Body of pancreas (tissue), 4 donors: ENCODE results near the gene ATRN. TPM values are rescaled to one million over a fixed set of nuclear protein-coding genes. Genes with fewer than 3 reads are reported as not detected.

ENCODE experiments used
- ATAC-seq: fragments of 150-250 bp; one replicate; pipeline ENCODE4 v1.9.1; 2016
- DNase-seq, 4 donors: peaks; one replicate each; pipeline ENCODE4 v3.0.0-alpha.2; 2019
- H3K27ac ChIP-seq, 4 donors: fragments of 200-600 bp; sonication (generic); 1 replicate in 3 of 4; 2 replicates in 1 of 4; pipeline versions ENCODE4 v1.5.1 to v1.6.1; 2016 to 2019; ENCODE audit warnings: mild to moderate bottlenecking in 1 of 4, mixed read lengths in 1 of 4, moderate library complexity in 1 of 4
- H3K27me3 ChIP-seq, 2 donors: fragments of 200-600 bp; sonication (generic); one replicate each; pipeline ENCODE4 v1.6.0; 2016; ENCODE audit warnings: mild to moderate bottlenecking in 1 of 2
- H3K36me3 ChIP-seq, 2 donors: fragments of 200-600 bp; sonication (generic); replicated peaks in 1 of 2; 2 replicates each; pipeline ENCODE4 v1.5.1; 2016; ENCODE audit warnings: low read depth in 2 of 2; ENCODE audit not compliant: insufficient read depth in 1 of 2
- H3K4me1 ChIP-seq: fragments of 200-600 bp; sonication (generic); one replicate; pipeline ENCODE4 v1.6.0; 2016
- H3K4me3 ChIP-seq, 2 donors: fragments of 200-600 bp; sonication (generic); 1 replicate in 1 of 2; 2 replicates in 1 of 2; pipeline ENCODE4 v1.5.1; 2016 to 2019
- H3K9me3 ChIP-seq, 3 donors: fragments of 200-600 bp; sonication (generic); 1 replicate in 2 of 3; 2 replicates in 1 of 3; pipeline ENCODE4 v1.5.1; 2016
- CTCF ChIP-seq, 7 experiments: fragments of 450-650 bp in 4 of 7; fragments of 200-600 bp in 3 of 7; sonication (generic) in 3 of 7; IDR thresholded peaks; one replicate each; pipeline ENCODE4 v1.5.1; 2016 to 2019; ENCODE audit warnings: antibody characterized with exemption in 7 of 7
- POLR2A ChIP-seq, 3 donors: fragments of 450-650 bp; IDR thresholded peaks; one replicate each; pipeline ENCODE4 v1.6.1; 2016; ENCODE audit warnings: antibody characterized with exemption in 3 of 3, mild to moderate bottlenecking in 2 of 3
- WGBS, 2 donors: methylation state at CpG; one replicate each; pipeline ENCODE4 v1.1.5; 2017; 5-methylcytosine and 5-hydroxymethylcytosine counted together
- intact Hi-C: fragments of 100-400 bp; cut with DNase I; formaldehyde crosslinking; loops from one replicate; pipeline ENCODE4 v1.15.1; 2023
- total RNA-seq, 2 donors: library from RNA; depleted of rRNA; stranded (reverse); fragments of >200 nt; gene quantifications; one replicate each; pipeline ENCODE4 v1.1.0, GENCODE V29; 2016

The ATRN gene
- total RNA-seq, 2 donors from 2014 or later: 17.6 to 18.8 TPM

- WGBS, 2 donors: 73 to 87% methylated on average over 2 of the region's 2 CpGs
- Histone ChIP-seq H3K4me3 (no peak overlapping the region), H3K27me3 (no peaks in the 10 kb centered on the region), H3K27ac (no peak overlapping the region), H3K36me3 (no peaks in the 10 kb centered on the region), H3K9me3 (no peaks in the 10 kb centered on the region), H3K4me1 (peaks cover 27% of the 10 kb centered on the region)
- TF ChIP-seq CTCF (IDR thresholded peaks at IDR 0.05) (no peak), POLR2A (IDR thresholded peaks at IDR 0.05) (no peak)
- ATAC-seq (no peak), DNase-seq (no peak)
- intact Hi-C loops: no loop called here
Observed at GRCh38 chr20:3629893-3630292, 159.1 kb downstream of the ATRN start.

GRCh38 chr20:3630429-3630828 is 159.6 kb downstream of the ATRN start:
- Histone ChIP-seq H3K36me3 (no peaks in the 10 kb centered on the region), H3K4me3 (no peak overlapping the region), H3K27me3 (no peaks in the 10 kb centered on the region), H3K9me3 (no peaks in the 10 kb centered on the region), H3K4me1 (peaks cover 27% of the 10 kb centered on the region), H3K27ac (no peak overlapping the region)
- DNase-seq (peak in 1 of 4 donors; percentile 23), ATAC-seq (no peak)
- intact Hi-C loops: no loop called here
- no peak for TF ChIP-seq POLR2A (IDR thresholded peaks at IDR 0.05)
- no peak for TF ChIP-seq CTCF (IDR thresholded peaks at IDR 0.05)
- 37 to 54% methylated on average over 8 of the region's 8 CpGs for WGBS, 2 donors

- Histone ChIP-seq H3K36me3 (no peaks in the 10 kb centered on the region), H3K9me3 (no peaks in the 10 kb centered on the region), H3K27ac (no peak overlapping the region), H3K27me3 (no peaks in the 10 kb centered on the region), H3K4me3 (no peak overlapping the region), H3K4me1 (peaks cover 27% of the 10 kb centered on the region)
- TF ChIP-seq POLR2A (IDR thresholded peaks at IDR 0.05) (no peak), CTCF (IDR thresholded peaks at IDR 0.05) (no peak)
- 92 to 94% methylated on average over 5 of the region's 5 CpGs for WGBS, 2 donors
- DNase-seq (no peak), ATAC-seq (no peak)
- intact Hi-C loops: no loop called here
Observed at GRCh38 chr20:3631534-3631933, 160.7 kb downstream of the ATRN start.

- ATAC-seq: no peak
- TF ChIP-seq CTCF (IDR thresholded peaks at IDR 0.05): peak in 4 of 7 experiments; percentile 27 to 37 (median 33)
- TF ChIP-seq POLR2A (IDR thresholded peaks at IDR 0.05): no peak
- Histone ChIP-seq H3K4me1 (peaks cover 27% of the 10 kb centered on the region), H3K27me3 (no peaks in the 10 kb centered on the region), H3K36me3 (no peaks in the 10 kb centered on the region), H3K27ac (no peak overlapping the region), H3K9me3 (no peaks in the 10 kb centered on the region), H3K4me3 (no peak overlapping the region)
- intact Hi-C loops: no loop called here
- DNase-seq: no peak
- WGBS, 2 donors: 55 to 57% methylated on average over 7 of the region's 7 CpGs
Observed at GRCh38 chr20:3632311-3633004, 161.6 kb downstream of the ATRN start.

DNA sequence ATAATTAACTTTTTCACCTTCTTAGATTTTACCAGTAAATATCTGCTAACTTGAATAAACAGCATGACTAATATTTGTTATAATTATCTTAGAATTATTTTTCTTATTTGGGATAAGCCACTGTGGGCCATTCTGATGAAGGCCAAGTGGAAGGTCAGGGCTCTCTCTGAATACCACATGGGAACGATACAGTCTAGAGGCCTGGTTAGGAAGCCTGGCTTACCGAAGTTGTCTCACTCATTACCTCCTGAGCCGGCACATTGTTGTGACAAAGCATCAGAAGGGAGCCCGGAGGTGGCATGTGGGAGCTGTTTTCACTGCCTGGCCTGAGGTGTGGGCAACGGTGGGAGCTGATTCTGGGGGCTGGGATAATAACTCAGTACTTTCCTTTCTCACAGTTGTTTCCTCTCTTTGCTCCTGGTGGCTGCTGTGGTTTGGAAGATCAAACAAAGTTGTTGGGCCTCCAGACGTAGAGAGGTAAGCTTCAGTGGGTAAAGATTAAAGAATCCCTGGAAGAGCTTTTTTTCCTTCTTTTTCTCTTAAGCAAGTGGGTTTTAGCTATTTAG is 163.2 kb downstream of the ATRN start:
- WGBS, 2 donors: 30 to 39% methylated on average over 6 of the region's 6 CpGs
- Histone ChIP-seq H3K36me3 (peaks cover 0 to 3% of the 10 kb centered on the region in 2 donors), H3K27ac (peak overlapping the region in 2 of 4 donors; percentile 23 to 36), H3K27me3 (no peaks in the 10 kb centered on the region), H3K4me1 (peaks cover 27% of the 10 kb centered on the region), H3K9me3 (no peaks in the 10 kb centered on the region), H3K4me3 (no peak overlapping the region)
- no peak for DNase-seq
- intact Hi-C loops: no loop called here
- ATAC-seq: no peak
- TF ChIP-seq CTCF (IDR thresholded peaks at IDR 0.05) (no peak), POLR2A (IDR thresholded peaks at IDR 0.05) (no peak)
